ENCODE results near the gene HOXD1.

HOXD1 gene

DNA sequence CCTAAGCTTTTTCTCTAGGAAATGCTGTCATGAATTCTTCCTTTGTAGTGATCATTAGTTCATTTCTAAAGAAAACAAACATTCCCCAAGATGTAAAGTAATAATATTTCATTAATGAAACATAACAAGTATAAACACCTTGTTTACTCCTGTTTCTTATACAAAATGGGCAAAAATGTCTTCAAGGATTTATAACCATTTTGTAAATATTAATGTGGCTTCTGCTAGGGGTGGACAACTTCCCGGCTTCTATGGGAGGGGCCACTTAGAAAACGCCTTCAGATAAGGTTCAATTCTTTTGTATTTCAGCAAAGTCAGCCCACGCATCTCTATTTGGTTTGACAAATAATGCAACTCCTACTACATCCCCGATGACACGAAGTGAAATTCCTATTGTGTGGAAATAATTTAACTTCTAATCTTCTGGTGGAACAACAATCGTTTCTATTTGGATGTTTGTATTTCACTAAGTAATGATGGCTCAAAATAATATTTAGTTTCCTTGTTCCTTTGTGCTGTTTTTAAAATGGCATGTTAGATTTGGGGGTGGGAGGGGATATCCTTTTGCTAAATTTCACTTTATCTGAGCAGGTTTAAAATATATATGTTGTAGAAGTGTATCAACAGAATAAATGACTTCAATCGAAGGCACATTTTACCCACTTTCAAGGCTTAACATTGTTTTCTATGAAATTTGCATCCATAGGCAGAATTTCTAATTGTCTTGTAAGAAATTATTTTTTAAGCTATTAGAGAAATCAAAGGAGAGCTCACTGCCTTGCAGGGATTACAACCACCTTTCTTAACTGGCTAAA lies 14.7 kb upstream of the HOXD1 start:
- Histone ChIP-seq H3K27me3 (ENCODE audit: control insufficient read depth, insufficient read depth, low read length) (peaks cover 99% of the 10 kb centered on the region), H3K9ac (ENCODE audit: low read length) (no peak overlapping the region), H3K4me3 (ENCODE audit: low read length) (no peak overlapping the region), H3K4me1 (ENCODE audit: control insufficient read depth, insufficient read depth, low read length) (no peaks in the 10 kb centered on the region), H3K9me3 (ENCODE audit: control insufficient read depth, low read length) (no peaks in the 10 kb centered on the region), H3K36me3 (ENCODE audit: control insufficient read depth, insufficient read depth, low read length) (no peaks in the 10 kb centered on the region)

DNA sequence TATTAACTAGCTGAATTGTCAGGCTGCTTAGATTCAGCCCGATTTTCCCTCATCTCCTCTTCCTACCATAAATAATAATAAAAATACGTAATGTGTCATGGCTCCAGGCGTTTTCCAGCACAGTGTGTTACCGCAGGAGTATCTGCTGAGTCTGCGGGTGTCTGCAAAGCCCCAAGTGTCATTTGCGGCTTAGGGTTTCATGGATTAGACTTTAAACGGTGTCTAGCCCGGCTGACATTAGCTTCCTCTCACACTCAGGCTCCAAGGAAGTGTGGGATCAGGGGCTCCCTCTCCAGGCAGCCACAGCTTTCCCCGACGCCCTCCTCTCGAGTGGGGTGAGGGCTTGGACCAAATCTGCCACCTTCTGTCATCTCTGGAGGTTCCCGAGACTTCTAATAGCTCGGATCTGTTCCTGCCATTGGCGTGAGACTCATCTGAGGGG lies 14.1 kb upstream of the HOXD1 start:
- no peak overlapping the region for H3K4me3 ChIP-seq (ENCODE audit: low read length)

DNA sequence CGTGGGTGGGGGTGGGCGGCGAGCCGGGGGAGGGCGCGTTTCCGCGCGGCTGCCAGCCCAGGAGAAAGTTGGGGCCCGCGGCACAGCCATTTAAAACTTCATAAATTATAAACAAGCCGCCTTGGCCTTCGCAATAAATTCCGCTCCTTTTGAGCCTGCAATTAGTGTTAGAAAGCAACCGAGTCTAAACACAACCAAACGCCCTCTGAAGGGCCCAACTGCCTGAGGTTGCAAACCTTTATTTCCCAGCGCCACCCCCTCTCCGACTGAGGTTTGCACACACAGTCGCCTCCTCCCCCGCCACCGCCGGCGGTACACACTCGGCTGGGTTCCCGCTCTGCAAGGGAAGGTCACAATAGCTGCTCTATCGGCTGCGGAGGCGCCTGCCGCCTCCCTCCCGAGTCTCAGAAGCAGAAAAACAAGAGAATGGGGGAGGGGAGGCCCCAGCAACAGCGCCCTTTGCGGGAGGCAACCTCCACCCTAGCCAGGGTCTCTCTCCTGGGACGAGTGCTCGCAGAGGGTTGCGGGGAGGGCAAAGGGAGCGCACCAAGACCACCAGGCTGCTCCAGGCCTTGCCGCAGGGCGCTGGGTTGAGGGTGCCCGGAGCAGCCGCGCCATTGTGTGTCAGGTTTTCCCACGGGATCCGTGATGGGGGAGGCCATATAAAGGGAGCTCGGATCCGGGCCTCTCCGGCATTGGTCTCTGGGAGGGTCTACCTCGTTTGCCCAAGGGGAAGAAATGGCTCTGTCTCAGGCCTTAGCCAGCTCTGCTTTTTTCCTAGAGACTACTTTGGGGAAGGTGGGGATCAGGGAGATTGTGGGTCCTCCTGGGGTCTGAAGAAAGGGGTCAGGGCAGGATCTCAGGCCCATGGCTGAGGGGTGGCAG lies 13.4 kb upstream of the HOXD1 start:
- H3K9me3 ChIP-seq (ENCODE audit: control insufficient read depth, low read length), result no peaks in the 10 kb centered on the region

More for the DNA sequence above, 14.1 kb upstream of the HOXD1 start:
- Histone ChIP-seq H3K27me3 (ENCODE audit: control insufficient read depth, insufficient read depth, low read length) (peaks cover 100% of the 10 kb centered on the region), H3K9ac (ENCODE audit: low read length) (no peak overlapping the region), H3K36me3 (ENCODE audit: control insufficient read depth, insufficient read depth, low read length) (no peaks in the 10 kb centered on the region), H3K9me3 (ENCODE audit: control insufficient read depth, low read length) (no peaks in the 10 kb centered on the region), H3K4me1 (ENCODE audit: control insufficient read depth, insufficient read depth, low read length) (no peaks in the 10 kb centered on the region)

DNA sequence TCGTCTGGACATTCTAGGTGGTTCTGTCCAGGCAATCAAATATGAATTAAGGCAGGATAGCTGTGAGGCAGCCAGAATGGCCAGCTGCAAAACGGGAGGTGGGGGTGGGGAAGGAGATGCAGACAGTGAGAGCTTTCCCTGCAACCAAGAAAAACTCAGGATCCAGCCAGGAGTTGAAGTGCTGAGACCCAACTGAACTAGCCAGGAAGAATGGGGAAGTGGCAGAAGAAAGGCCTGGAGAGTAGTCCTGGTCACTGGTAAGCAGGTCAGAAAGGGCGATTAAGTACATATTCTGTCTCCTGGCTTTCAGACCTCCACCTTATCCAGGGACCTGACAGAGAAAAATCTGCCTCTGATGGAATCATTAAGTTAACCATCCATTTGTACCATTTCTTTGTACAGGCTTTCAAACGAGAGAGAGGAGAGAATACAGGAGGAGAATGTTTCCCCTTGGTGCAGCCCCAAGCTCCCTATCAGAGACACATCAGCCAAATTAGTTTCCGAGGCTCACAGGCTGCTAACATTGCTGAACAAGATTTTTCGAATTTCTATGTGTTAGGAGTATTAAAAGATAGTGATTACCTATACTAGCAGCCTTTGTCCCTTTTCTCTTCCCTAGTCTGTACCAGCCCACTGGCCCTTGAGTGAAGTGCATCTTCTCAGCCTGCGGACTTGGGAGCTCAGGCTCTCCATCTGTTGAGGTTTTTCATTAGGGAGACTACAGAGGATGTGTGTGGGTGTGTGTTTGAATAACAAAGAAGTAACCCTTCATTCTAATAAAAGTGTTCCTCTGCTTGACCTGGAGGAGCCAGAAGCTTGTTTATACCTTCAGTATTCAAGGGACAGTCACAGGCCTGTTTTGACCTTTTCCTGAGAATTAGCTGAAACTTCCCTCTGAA lies 12.5 kb upstream of the HOXD1 start:
- Histone ChIP-seq H3K9me3 (ENCODE audit: control insufficient read depth, low read length) (no peaks in the 10 kb centered on the region), H3K4me3 (ENCODE audit: low read length) (no peak overlapping the region), H3K27me3 (ENCODE audit: control insufficient read depth, insufficient read depth, low read length) (peaks cover 99% of the 10 kb centered on the region), H3K36me3 (ENCODE audit: control insufficient read depth, insufficient read depth, low read length) (no peaks in the 10 kb centered on the region), H3K9ac (ENCODE audit: low read length) (no peak overlapping the region), H3K4me1 (ENCODE audit: control insufficient read depth, insufficient read depth, low read length) (no peaks in the 10 kb centered on the region)

More for the DNA sequence above, 13.4 kb upstream of the HOXD1 start:
- Histone ChIP-seq H3K27me3 (ENCODE audit: control insufficient read depth, insufficient read depth, low read length) (peaks cover 100% of the 10 kb centered on the region), H3K36me3 (ENCODE audit: control insufficient read depth, insufficient read depth, low read length) (no peaks in the 10 kb centered on the region), H3K4me3 (ENCODE audit: low read length) (no peak overlapping the region), H3K9ac (ENCODE audit: low read length) (no peak overlapping the region), H3K4me1 (ENCODE audit: control insufficient read depth, insufficient read depth, low read length) (no peaks in the 10 kb centered on the region)

DNA sequence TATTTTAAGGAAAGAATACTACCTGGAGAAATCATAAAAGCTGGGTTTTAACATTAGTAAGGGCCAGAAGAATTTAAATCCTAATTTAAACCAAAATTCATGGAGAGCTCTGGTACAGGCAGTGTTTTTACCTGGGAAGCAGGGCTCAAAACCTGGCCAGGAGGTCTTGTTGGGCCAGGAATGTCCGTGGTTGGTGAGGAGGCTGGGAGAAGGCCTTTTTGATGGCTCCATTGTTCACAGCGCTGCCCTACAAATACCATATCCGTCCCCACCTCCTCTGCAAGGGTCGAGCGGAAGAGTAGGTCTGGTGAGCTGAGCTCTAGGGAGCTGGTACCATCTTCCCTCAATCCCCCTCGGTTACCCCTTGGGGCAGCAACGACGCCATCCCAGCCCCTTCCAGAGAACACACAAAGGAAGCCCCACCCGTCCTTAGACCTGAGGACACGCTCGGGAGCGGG lies 10.9 kb upstream of the HOXD1 start:
- Histone ChIP-seq H3K36me3 (ENCODE audit: control insufficient read depth, insufficient read depth, low read length) (no peaks in the 10 kb centered on the region), H3K4me3 (ENCODE audit: low read length) (no peak overlapping the region), H3K4me1 (ENCODE audit: control insufficient read depth, insufficient read depth, low read length) (no peaks in the 10 kb centered on the region), H3K27me3 (ENCODE audit: control insufficient read depth, insufficient read depth, low read length) (peaks cover 89% of the 10 kb centered on the region), H3K9ac (ENCODE audit: low read length) (no peak overlapping the region), H3K9me3 (ENCODE audit: control insufficient read depth, low read length) (no peaks in the 10 kb centered on the region)

DNA sequence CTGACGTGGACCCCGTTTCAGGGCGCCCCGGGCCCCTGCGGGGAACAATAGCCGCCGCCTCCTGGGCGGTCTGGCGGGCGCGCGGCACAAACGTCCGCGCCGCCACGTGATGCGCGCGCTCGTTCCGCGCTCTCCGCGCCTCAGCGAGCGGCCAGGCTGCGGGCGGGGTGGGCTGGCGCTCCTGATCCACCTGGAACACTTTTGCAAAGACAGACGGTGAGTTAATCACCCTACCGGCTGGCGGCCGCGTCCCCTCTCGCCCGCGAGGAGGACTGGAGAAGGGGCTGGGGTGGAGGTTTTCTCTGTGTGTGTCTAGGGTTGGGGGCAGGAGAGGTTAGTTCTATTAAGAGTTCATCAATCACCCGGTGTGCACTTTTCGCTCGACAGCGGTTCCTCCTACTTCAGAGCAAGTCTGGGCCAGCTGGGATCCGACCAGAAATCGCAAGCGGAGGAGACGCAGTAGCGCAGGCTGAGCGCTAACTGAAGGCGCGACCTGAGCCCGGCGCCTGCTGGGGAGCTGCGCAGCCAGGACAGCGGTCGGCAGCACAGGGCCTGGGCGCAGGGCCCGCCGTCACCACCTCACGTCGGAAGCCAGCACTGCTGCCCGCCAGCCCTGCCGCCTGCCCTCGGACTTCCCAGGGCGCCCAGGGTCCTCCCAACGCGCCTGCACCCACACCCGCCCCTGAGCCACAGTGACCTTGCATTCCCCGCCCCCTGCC lies 10.3 kb upstream of the HOXD1 start:
- no peaks in the 10 kb centered on the region for H3K36me3 ChIP-seq (ENCODE audit: control insufficient read depth, insufficient read depth, low read length)
- no peaks in the 10 kb centered on the region for H3K4me1 ChIP-seq (ENCODE audit: control insufficient read depth, insufficient read depth, low read length)
- no peaks in the 10 kb centered on the region for H3K9me3 ChIP-seq (ENCODE audit: control insufficient read depth, low read length)
- no peak overlapping the region for H3K4me3 ChIP-seq (ENCODE audit: low read length)
- H3K27me3 ChIP-seq (ENCODE audit: control insufficient read depth, insufficient read depth, low read length), result peaks cover 87% of the 10 kb centered on the region
- no peak overlapping the region for H3K9ac ChIP-seq (ENCODE audit: low read length)

DNA sequence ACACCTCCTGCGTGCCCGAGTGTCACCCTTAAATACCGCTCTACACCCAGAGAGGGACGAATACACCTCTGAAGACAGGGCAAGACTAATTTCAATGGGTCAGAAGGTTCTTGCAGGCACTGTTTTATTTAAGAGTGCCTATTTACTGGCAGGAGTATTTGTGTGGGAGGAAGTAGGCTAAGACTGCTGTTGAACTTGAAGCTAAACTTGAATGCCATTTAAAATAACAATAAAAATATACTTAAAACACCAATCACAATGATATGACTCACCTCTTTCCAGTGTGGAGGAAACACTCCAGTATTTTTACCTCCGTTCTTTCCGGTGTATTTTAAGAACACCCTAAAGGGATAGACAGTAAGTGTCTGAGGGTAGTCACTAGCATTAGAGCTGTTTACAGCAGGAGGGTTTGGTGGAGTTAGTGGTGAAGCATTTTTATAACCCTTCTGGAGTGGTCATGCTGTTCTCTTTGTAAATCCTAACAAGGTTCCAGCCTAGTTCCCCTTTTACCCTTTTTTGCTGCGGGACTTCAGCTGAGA lies 9.6 kb upstream of the HOXD1 start:
- H3K36me3 ChIP-seq (ENCODE audit: control insufficient read depth, insufficient read depth, low read length), result no peaks in the 10 kb centered on the region
- peaks cover 85% of the 10 kb centered on the region for H3K27me3 ChIP-seq (ENCODE audit: control insufficient read depth, insufficient read depth, low read length)
- no peaks in the 10 kb centered on the region for H3K4me1 ChIP-seq (ENCODE audit: control insufficient read depth, insufficient read depth, low read length)
- no peak overlapping the region for H3K4me3 ChIP-seq (ENCODE audit: low read length)
- H3K9me3 ChIP-seq (ENCODE audit: control insufficient read depth, low read length), result no peaks in the 10 kb centered on the region
- no peak overlapping the region for H3K9ac ChIP-seq (ENCODE audit: low read length)

DNA sequence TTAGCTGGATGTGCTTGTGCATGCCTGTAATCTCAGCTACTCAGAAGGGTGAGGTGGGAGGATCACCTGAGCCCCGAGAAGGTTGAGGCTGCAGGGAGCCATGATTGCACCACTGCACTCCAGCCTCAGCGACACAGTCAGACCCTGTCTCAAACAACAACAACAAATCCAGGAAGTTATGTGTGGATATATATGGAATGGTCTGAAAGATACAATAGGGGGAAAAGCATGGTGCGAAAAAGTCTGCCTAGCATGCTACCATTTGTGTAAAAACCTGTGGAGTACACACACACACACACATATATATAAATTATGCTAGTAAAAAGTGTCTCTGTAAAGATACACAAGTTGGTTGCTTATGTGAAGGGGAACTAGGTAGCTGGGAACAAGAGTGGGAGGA lies 6.9 kb upstream of the HOXD1 start:
- Histone ChIP-seq H3K4me1 (ENCODE audit: control insufficient read depth, insufficient read depth, low read length) (no peaks in the 10 kb centered on the region), H3K9ac (ENCODE audit: low read length) (no peak overlapping the region), H3K4me3 (ENCODE audit: low read length) (no peak overlapping the region), H3K36me3 (ENCODE audit: control insufficient read depth, insufficient read depth, low read length) (no peaks in the 10 kb centered on the region), H3K9me3 (ENCODE audit: control insufficient read depth, low read length) (no peaks in the 10 kb centered on the region), H3K27me3 (ENCODE audit: control insufficient read depth, insufficient read depth, low read length) (peaks cover 72% of the 10 kb centered on the region)

DNA sequence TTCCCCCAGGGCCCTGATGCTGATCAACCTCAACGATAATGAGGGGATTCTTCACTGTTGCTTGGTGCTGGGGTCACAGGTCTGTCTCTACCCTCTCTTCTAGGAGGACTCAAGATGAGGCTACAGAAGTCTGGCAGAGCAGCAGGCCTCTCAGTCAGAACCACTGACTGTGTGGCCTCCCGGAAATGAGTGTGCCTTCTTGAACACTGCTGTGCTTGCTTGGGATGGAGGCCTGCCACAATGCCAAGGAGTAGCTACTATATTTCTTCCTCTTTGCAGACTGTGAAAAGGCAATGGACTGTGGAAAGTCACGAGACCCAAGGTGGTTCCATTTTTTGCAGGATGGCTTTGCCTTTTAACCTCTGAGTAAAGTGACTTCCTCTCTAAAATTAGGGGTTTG lies 5.8 kb upstream of the HOXD1 start:
- Histone ChIP-seq H3K27me3 (ENCODE audit: control insufficient read depth, insufficient read depth, low read length) (peaks cover 70% of the 10 kb centered on the region), H3K36me3 (ENCODE audit: control insufficient read depth, insufficient read depth, low read length) (no peaks in the 10 kb centered on the region), H3K4me1 (ENCODE audit: control insufficient read depth, insufficient read depth, low read length) (no peaks in the 10 kb centered on the region), H3K9me3 (ENCODE audit: control insufficient read depth, low read length) (no peaks in the 10 kb centered on the region), H3K4me3 (ENCODE audit: low read length) (no peak overlapping the region), H3K9ac (ENCODE audit: low read length) (no peak overlapping the region)

DNA sequence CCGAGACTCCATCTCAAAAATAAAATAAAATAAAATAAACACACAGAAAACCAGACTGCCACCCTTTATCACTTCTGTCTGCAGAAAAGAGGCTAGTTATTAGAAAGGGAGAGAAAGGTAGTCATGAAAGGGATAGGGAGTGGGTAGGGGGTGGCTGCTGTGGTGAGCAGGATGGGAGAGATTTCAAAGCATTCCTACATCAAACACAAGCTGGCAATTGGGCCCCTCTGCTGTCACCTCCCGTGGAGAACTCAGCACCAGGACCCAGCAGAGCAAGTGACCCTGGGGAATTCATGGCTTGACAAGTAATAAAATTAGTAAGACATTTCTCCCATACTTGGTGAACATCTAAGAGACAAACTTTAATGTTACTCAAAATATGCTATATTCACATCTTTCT lies 3.7 kb upstream of the HOXD1 start:
- H3K36me3 ChIP-seq (ENCODE audit: control insufficient read depth, insufficient read depth, low read length), result no peaks in the 10 kb centered on the region
- no peak overlapping the region for H3K4me3 ChIP-seq (ENCODE audit: low read length)
- no peak overlapping the region for H3K9ac ChIP-seq (ENCODE audit: low read length)
- H3K4me1 ChIP-seq (ENCODE audit: control insufficient read depth, insufficient read depth, low read length), result peaks cover 6% of the 10 kb centered on the region
- no peaks in the 10 kb centered on the region for H3K9me3 ChIP-seq (ENCODE audit: control insufficient read depth, low read length)
- H3K27me3 ChIP-seq (ENCODE audit: control insufficient read depth, insufficient read depth, low read length), result peaks cover 70% of the 10 kb centered on the region

DNA sequence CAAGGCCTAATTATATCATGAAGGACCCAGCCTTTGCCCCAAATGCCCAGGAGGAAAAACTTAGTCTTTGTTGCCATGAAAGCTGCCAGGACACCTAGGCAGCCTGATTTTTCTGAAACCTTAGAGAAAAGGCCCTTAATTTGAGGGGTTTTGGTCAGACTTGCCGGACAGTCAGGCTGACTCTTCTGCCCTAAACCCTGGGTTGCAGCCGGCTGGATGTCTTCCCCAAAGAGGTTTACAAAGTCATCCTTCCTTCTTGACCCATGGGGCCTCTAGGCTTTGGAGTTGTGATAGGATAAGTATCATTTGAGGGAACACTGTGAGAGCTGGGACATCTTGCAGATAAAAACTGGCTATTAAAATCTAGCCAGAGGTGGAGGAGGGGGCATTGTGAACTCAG lies 2.4 kb upstream of the HOXD1 start:
- no peak overlapping the region for H3K4me3 ChIP-seq (ENCODE audit: low read length)

More for the DNA sequence above, 2.4 kb upstream of the HOXD1 start:
- H3K27me3 ChIP-seq (ENCODE audit: control insufficient read depth, insufficient read depth, low read length), result peaks cover 70% of the 10 kb centered on the region
- no peaks in the 10 kb centered on the region for H3K9me3 ChIP-seq (ENCODE audit: control insufficient read depth, low read length)
- H3K9ac ChIP-seq (ENCODE audit: low read length), result no peak overlapping the region
- H3K36me3 ChIP-seq (ENCODE audit: control insufficient read depth, insufficient read depth, low read length), result no peaks in the 10 kb centered on the region
- H3K4me1 ChIP-seq (ENCODE audit: control insufficient read depth, insufficient read depth, low read length), result peaks cover 12% of the 10 kb centered on the region

All from mucosa of stomach (tissue), 1 donor.